Measurements from ENCODE around the gene CTNNBL1.

- TF ChIP-seq CTCF (IDR thresholded peaks at IDR 0.05) (no peak), POLR2A (IDR thresholded peaks at IDR 0.05) (no peak)
Observed at GRCh38 chr20:37801921-37802320, 108.1 kb downstream of the CTNNBL1 start.
